T-cell (primary cell): ENCODE measurements around the gene IPO8. TPM values are rescaled to one million over a fixed set of nuclear protein-coding genes. Genes with fewer than 3 reads are reported as not detected.

Experiments
- ATAC-seq, 4 experiments: fragments of 200-7000 bp in 3 of 4; fragments of 150-1000 bp in 1 of 4; cut with Tn5 transposase; replicated peaks in 1 of 4; 1 replicate in 3 of 4; 2 replicates in 1 of 4; pipeline ENCODE4 v1.10.0; 2021; ENCODE audit warnings: moderate library complexity in 3 of 4, mild to moderate bottlenecking in 2 of 4, moderate number of reproducible peaks in 1 of 4
- CTCF ChIA-PET, 2 donors: fragments of 300-600 bp; sonication (Branson Sonifier 250); formaldehyde crosslinking; loops; one replicate each; lab custom pipeline; 2022; ENCODE audit warnings: antibody characterized with exemption in 2 of 2; lab: Charles Lee
- POLR2A ChIA-PET, 2 donors: fragments of 300-600 bp; sonication (Branson Sonifier 250); formaldehyde crosslinking; loops; one replicate each; lab custom pipeline; 2022; ENCODE audit warnings: antibody characterized with exemption in 2 of 2; lab: Charles Lee
- DNase-seq, 35 experiments: peaks; one replicate each; pipeline versions ENCODE4 v3.0.0 to v3.0.0-alpha.2; 2013 to 2023
- H3K27ac ChIP-seq: one replicate; pipeline ENCODE4 v1.5.1; 2013; ENCODE audit warnings: low read length
- H3K27me3 ChIP-seq, 2 experiments: replicated peaks in 1 of 2; 1 replicate in 1 of 2; 2 replicates in 1 of 2; pipeline versions ENCODE4 v1.6.1 to v1.7.0; 2013; ENCODE audit warnings: low read length in 1 of 2, mixed read lengths in 1 of 2; ENCODE audit not compliant: control insufficient read depth in 2 of 2, insufficient read depth in 2 of 2; ENCODE audit errors: extremely low read depth in 1 of 2
- H3K36me3 ChIP-seq, 2 donors: 1 replicate in 1 of 2; 2 replicates in 1 of 2; pipeline versions ENCODE4 v1.6.1 to v1.7.0; 2013; ENCODE audit warnings: low read length in 1 of 2; ENCODE audit not compliant: control insufficient read depth in 2 of 2, insufficient read depth in 1 of 2; ENCODE audit errors: extremely low read depth in 1 of 2
- H3K4me1 ChIP-seq, 2 experiments: 1 replicate in 1 of 2; 2 replicates in 1 of 2; pipeline versions ENCODE4 v1.6.1 to v1.7.0; 2013; ENCODE audit warnings: low read length in 2 of 2, mixed read lengths in 1 of 2; ENCODE audit not compliant: insufficient read depth in 2 of 2, control insufficient read depth in 1 of 2; ENCODE audit errors: extremely low read depth in 1 of 2
- H3K4me3 ChIP-seq, 2 donors: 1 replicate in 1 of 2; 2 replicates in 1 of 2; pipeline versions ENCODE4 v1.5.1 to v1.7.0; 2013; ENCODE audit warnings: mild to moderate bottlenecking in 2 of 2, low read length in 1 of 2, moderate library complexity in 1 of 2; ENCODE audit not compliant: control insufficient read depth in 1 of 2; ENCODE audit errors: extremely low read depth in 1 of 2
- H3K9me3 ChIP-seq: 2 replicates; pipeline ENCODE4 v1.7.0; 2013
- H3K27ac Mint-ChIP-seq, 2 donors: one replicate each; pipeline ENCODE4 v1.8.0; 2020 to 2021; ENCODE audit warnings: mild to moderate bottlenecking in 2 of 2, mixed read lengths in 2 of 2
- H3K27me3 Mint-ChIP-seq, 2 donors: one replicate each; pipeline ENCODE4 v1.8.0; 2021 to 2022; ENCODE audit warnings: mixed read lengths in 2 of 2
- H3K36me3 Mint-ChIP-seq: one replicate; pipeline ENCODE4 v1.8.0; 2021; ENCODE audit warnings: mixed read lengths
- H3K4me1 Mint-ChIP-seq, 3 donors: one replicate each; pipeline ENCODE4 v1.8.0; 2020 to 2022; ENCODE audit warnings: mixed read lengths in 3 of 3, mild to moderate bottlenecking in 1 of 3
- H3K4me3 Mint-ChIP-seq, 3 donors: one replicate each; pipeline ENCODE4 v1.8.0; 2020 to 2022; ENCODE audit warnings: mild to moderate bottlenecking in 3 of 3, mixed read lengths in 3 of 3, moderate library complexity in 3 of 3
- H3K9me3 Mint-ChIP-seq, 3 donors: one replicate each; pipeline ENCODE4 v1.8.0; 2020 to 2022; ENCODE audit warnings: mixed read lengths in 3 of 3
- WGBS: methylation state at CpG from one replicate; pipeline ENCODE4 v1.1.5; 2013; ENCODE audit warnings: missing lambda C conversion rate; ENCODE audit not compliant: insufficient coverage; 5-methylcytosine and 5-hydroxymethylcytosine counted together
- total RNA-seq, 35 experiments: library from RNA in 6 of 35; stranded (reverse) in 6 of 35; fragments of 120-200 nt in 1 of 35; gene quantifications; one replicate each; pipeline versions ENCODE4 v1.2.1 to v1.2.4 and lab custom pipeline; 2013 to 2026

IPO8 gene
- total RNA-seq, 5 donors from 2014 or later (not counting 1 experiment from before 2014, with no cell fraction given): 29.9 to 54.9 (median 45.1) TPM

DNA sequence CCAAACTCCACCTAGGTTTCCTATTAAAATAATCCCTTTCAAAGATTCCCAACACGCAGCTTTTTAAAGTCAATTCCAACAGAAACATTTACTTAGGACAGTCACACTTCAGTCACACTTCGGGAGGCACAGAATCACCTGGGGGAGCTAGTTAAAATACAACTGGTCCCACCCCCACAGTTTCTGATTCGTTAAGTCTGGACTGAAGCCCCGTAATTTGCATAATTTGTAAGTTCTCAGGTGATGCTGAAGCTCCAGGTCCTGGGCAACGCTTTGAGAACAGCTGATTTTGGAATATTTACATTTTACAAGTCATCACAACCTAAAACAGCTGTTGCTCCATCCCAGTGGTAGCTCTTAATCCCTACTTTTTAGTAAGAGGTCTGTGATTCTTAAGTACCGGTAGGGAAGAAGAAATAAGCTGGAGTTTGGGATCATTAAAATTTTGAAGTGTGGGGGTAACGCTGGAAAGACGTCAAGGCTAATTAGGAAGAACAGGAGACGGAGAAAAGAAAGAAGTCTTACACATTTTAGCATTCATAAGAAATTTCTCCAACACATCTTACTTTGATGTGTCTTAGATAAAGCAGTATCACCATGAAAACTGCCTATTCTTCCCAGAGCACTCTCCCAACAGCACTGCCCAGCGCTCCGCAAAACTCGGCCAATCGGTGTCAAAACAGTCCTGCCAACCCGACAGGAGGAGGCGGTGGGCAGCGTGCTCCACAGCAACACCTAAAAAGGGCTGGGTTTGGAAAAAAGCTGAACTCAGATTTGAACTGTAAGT, 1.1 kb downstream of the IPO8 start:
- WGBS: 15% methylated on average over 7 of the region's 16 CpGs
- Histone ChIP-seq H3K36me3 (no peaks in the 10 kb centered on the region), H3K4me1 (peaks cover 17 to 21% of the 10 kb centered on the region in 2 experiments), H3K9me3 (no peaks in the 10 kb centered on the region), H3K27me3 (no peaks in the 10 kb centered on the region), H3K27ac (no peak overlapping the region), H3K4me3 (peak overlapping the region; percentile 88 to 92)
- Mint-ChIP-seq H3K4me1 (peaks cover 48 to 54% (median 48%) of the 10 kb centered on the region in 3 donors), H3K9me3 (no peaks in the 10 kb centered on the region), H3K4me3 (peak overlapping the region; percentile 95 to 97 (median 96)), H3K27me3 (no peaks in the 10 kb centered on the region), H3K36me3 (peaks cover 4% of the 10 kb centered on the region), H3K27ac (peak overlapping the region; percentile 62 to 81)
- ChIA-PET CTCF (interaction anchor here (0.6 to 2.3 kb wide), 6 partner anchors 13 to 455 kb away, joined by 3 to 12 read pairs (median 5); partner anchors contain the start of gene CAPRIN2 (in 1 of the 2)), POLR2A (interaction anchor here in 1 of 2 donors (0.6 kb wide), 2 partner anchors 31 to 1520 kb away, joined by 3 read pairs; no protein-coding TSS in a partner anchor)
- ATAC-seq (peak in 2 of 4 experiments; percentile 15 to 19), DNase-seq (peak in 8 of 35 experiments; percentile 2 to 17 (median 10))

DNA sequence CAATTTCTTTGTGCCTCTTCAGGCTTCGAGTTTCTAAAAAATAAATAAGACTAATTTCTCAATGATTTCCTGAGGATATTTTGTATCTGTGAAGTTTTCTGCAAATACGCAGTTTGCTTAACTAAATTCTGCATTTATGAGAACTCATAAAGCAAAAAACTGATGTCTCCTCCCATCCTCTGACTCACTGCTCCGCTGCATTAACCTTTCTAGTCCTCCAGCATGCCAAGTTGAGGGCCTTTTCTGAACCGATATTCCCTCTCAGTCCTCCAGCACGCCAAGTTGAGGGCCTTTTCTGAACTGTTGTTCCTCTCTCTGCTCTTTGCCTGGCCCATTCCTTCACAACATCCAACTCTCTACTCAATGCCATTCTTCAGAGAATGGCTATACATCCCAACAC, 3.2 kb downstream of the IPO8 start:
- peaks cover 17 to 21% of the 10 kb centered on the region in 2 experiments for H3K4me1 ChIP-seq
- H3K27me3 Mint-ChIP-seq: no peaks in the 10 kb centered on the region
- 97% methylated on average over 3 of the region's 5 CpGs for WGBS
- ChIA-PET POLR2A (no interaction called here), CTCF (no interaction called here)
- H3K9me3 Mint-ChIP-seq: no peaks in the 10 kb centered on the region
- H3K4me3 ChIP-seq: no peak overlapping the region
- peaks cover 50 to 60% (median 54%) of the 10 kb centered on the region in 3 donors for H3K4me1 Mint-ChIP-seq
- no peak overlapping the region for H3K27ac ChIP-seq
- peaks cover 8% of the 10 kb centered on the region for H3K36me3 Mint-ChIP-seq
- H3K36me3 ChIP-seq: no peaks in the 10 kb centered on the region
- no peak overlapping the region for H3K27ac Mint-ChIP-seq
- ATAC-seq: no peak
- H3K4me3 Mint-ChIP-seq: peak overlapping the region in 1 of 3 donors; percentile 4
- no peaks in the 10 kb centered on the region for H3K27me3 ChIP-seq
- H3K9me3 ChIP-seq: no peaks in the 10 kb centered on the region
- DNase-seq: no peak

DNA sequence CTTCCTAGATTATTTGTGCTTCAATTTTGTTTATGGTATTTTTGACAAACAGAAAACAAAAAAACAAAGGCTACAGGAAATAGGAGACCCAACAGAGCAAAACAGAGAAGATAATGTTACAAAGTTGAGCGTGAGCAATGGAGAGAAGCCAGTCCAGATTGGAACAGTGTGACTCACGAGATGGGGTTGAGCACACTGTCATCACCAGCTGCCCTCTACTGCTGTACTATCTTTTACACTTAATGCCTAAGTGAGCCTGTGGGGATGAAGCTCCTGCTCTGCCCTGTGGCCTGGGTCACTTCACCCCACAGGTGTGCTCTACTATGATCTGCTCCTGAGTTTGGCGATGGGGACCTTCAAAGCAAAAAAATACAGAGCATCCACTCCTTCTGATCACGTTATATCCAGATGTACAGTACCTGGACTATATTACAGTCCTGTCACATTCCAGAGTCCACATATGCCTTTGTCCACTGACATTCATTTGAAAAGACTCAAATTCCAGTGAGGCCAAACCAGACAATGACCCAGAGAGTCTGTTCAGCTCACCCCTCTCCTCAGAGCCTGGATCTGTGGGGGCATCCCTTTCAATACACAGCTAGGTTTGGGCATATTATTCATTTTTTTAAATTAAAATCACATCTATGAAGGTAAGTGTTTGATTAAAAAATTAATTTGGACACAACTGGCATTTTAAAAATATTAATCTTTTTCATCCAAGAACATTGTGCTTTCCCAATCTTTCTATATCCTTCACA, 4.4 kb downstream of the IPO8 start:
- no peaks in the 10 kb centered on the region for H3K27me3 ChIP-seq
- ATAC-seq (no peak), DNase-seq (no peak)
- H3K4me3 ChIP-seq: no peak overlapping the region
- no peaks in the 10 kb centered on the region for H3K9me3 ChIP-seq
- Mint-ChIP-seq H3K36me3 (peaks cover 10% of the 10 kb centered on the region), H3K27ac (no peak overlapping the region), H3K4me3 (no peak overlapping the region), H3K27me3 (no peaks in the 10 kb centered on the region), H3K4me1 (peaks cover 53 to 61% (median 54%) of the 10 kb centered on the region in 3 donors), H3K9me3 (no peaks in the 10 kb centered on the region)
- no peaks in the 10 kb centered on the region for H3K36me3 ChIP-seq
- ChIA-PET CTCF (interaction anchor here in 1 of 2 donors (1.2 kb wide), 1 partner anchor 116 kb away, joined by 4 read pairs; no protein-coding TSS in a partner anchor), POLR2A (no interaction called here)
- H3K27ac ChIP-seq: no peak overlapping the region
- 93% methylated on average over 4 of the region's 4 CpGs for WGBS
- H3K4me1 ChIP-seq: peaks cover 16 to 17% of the 10 kb centered on the region in 2 experiments

GRCh38 chr12:30687265-30687986, 8.2 kb downstream of the IPO8 start:
- WGBS: 100% methylated on average over 1 of the region's 2 CpGs
- Mint-ChIP-seq H3K27me3 (no peaks in the 10 kb centered on the region), H3K9me3 (no peaks in the 10 kb centered on the region), H3K4me3 (no peak overlapping the region), H3K36me3 (peaks cover 37% of the 10 kb centered on the region), H3K4me1 (peaks cover 21 to 29% (median 22%) of the 10 kb centered on the region in 3 donors), H3K27ac (no peak overlapping the region)
- H3K36me3 ChIP-seq: peaks cover 0 to 11% of the 10 kb centered on the region in 2 donors
- H3K27ac ChIP-seq: no peak overlapping the region
- no peaks in the 10 kb centered on the region for H3K9me3 ChIP-seq
- ATAC-seq: no peak
- ChIA-PET POLR2A (interaction anchor here in 1 of 2 donors (0.6 kb wide), 1 partner anchor 8 kb away, joined by 9 read pairs; the partner anchor contains the start of gene IPO8), CTCF (interaction anchor here in 1 of 2 donors (0.6 kb wide), 1 partner anchor 8 kb away, joined by 3 read pairs; the partner anchor contains the start of gene IPO8)
- H3K4me3 ChIP-seq: no peak overlapping the region
- DNase-seq: no peak
- no peaks in the 10 kb centered on the region for H3K27me3 ChIP-seq
- no peaks in the 10 kb centered on the region for H3K4me1 ChIP-seq

GRCh38 chr12:30679241-30679640, 16.4 kb downstream of the IPO8 start:
- ATAC-seq (no peak), DNase-seq (no peak)
- Mint-ChIP-seq H3K27me3 (no peaks in the 10 kb centered on the region), H3K4me3 (no peak overlapping the region), H3K9me3 (no peaks in the 10 kb centered on the region), H3K36me3 (peaks cover 62% of the 10 kb centered on the region), H3K27ac (no peak overlapping the region), H3K4me1 (peaks cover 0 to 2% (median 0%) of the 10 kb centered on the region in 3 donors)
- no CpG with 5 or more reads among the region's 1 CpG for WGBS
- ChIA-PET POLR2A (no interaction called here), CTCF (no interaction called here)
- Histone ChIP-seq H3K27me3 (no peaks in the 10 kb centered on the region), H3K27ac (no peak overlapping the region), H3K4me1 (no peaks in the 10 kb centered on the region), H3K4me3 (no peak overlapping the region), H3K36me3 (peaks cover 6 to 46% of the 10 kb centered on the region in 2 donors), H3K9me3 (no peaks in the 10 kb centered on the region)
